Retinal pigment epithelial cell (primary cell): Measurements from ENCODE around the gene ZNF521.

Experiments
- DNase-seq: peaks from one replicate; pipeline ENCODE4 v3.0.0-alpha.2; 2010; ENCODE audit warnings: low read depth
- H3K4me3 ChIP-seq: 2 replicates; pipeline ENCODE4 v1.5.1; 2011; ENCODE audit warnings: mild to moderate bottlenecking, low read length, control low read depth, moderate library complexity
- TF ChIP-seq, protein P1 (sequence below): conservative IDR thresholded peaks from 2 replicates; pipeline ENCODE4 v1.5.1; 2011; ENCODE audit warnings: low read depth, low read length, control low read depth, inconsistent platforms

Gene ZNF521

DNA sequence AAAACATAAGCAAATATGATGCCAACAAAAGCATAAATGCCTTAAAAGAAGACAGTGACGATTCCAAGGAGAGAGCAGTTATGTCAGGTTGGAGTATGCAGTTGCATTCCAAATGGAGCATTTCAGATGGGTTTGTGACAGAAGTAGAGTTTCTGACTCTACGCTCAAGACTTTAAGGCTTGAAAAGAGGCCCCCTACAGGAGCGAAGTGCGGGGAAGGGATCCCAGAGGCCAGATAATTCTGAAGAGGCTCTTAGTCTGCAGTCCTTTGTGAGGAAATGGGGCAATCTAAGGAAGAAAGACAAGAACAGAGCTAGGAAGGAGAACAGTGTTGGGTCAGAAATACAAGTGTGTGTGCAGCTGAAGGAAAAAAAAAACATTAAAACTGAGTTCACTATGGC, 95.5 kb downstream of the ZNF521 start:
- DNase-seq, result no peak
- H3K4me3 ChIP-seq, result no peak overlapping the region
- TF ChIP-seq, protein P1, sequence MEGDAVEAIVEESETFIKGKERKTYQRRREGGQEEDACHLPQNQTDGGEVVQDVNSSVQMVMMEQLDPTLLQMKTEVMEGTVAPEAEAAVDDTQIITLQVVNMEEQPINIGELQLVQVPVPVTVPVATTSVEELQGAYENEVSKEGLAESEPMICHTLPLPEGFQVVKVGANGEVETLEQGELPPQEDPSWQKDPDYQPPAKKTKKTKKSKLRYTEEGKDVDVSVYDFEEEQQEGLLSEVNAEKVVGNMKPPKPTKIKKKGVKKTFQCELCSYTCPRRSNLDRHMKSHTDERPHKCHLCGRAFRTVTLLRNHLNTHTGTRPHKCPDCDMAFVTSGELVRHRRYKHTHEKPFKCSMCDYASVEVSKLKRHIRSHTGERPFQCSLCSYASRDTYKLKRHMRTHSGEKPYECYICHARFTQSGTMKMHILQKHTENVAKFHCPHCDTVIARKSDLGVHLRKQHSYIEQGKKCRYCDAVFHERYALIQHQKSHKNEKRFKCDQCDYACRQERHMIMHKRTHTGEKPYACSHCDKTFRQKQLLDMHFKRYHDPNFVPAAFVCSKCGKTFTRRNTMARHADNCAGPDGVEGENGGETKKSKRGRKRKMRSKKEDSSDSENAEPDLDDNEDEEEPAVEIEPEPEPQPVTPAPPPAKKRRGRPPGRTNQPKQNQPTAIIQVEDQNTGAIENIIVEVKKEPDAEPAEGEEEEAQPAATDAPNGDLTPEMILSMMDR, result no peak

DNA sequence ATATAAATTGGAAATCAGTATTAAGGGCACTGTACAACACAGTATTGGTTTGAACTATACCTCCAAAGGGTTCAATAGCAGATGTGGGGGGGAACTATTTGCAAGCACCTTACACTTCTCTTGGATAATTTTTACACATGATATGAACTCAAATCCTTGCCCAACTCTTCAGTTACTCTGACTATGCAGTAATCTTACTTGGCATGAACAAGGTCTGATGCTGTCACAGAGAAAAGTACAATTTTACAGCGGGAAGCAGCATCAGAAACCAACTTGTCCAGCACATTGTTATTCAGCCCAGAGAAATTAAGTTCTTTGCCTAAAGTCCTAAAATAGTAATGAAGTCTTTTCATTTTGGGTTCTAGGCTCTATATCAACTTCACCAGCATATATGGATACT, 98.2 kb downstream of the ZNF521 start:
- no peak for DNase-seq
- H3K4me3 ChIP-seq, result no peak overlapping the region
- TF ChIP-seq, protein P1, result no peak

DNA sequence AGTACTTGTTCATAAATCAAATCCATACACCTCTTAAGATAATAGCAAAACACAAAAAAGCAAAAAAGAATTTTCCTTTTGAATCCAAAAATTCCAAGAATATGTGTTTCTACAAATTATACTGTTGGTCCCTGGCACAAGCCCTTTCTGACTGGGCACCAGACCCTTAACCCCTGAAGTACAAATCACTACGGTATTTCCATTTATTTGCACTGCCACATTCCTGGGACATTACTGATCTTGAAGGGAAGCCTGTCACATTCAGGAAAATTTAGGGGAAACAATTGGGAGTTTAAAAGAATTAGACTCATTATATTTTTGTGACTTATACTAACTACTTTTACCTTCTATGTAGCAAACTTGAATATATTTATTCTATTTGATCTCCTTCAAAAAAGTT, 98.8 kb downstream of the ZNF521 start:
- DNase-seq, result no peak
- TF ChIP-seq, protein P1, result no peak
- no peak overlapping the region for H3K4me3 ChIP-seq

DNA sequence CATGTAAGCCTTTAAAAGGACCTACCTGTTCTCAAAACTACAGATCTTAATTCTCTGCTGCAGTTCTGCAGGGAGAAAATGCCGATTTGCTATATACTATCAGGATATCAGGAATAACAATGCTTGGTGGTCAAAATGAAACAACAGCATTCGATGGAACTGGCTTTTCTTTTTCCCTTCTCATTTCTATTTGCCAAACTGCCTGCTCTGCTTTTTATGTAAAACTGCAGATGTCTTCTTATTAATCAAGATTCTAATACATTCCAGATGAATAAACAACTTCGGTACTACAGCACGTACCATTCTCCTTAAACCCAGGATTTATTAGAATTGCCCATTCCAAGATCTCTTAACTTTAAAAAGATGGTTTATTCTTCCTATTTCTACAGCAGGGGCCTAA, 100.9 kb downstream of the ZNF521 start:
- H3K4me3 ChIP-seq, result no peak overlapping the region
- TF ChIP-seq, protein P1, result no peak
- DNase-seq, result no peak

DNA sequence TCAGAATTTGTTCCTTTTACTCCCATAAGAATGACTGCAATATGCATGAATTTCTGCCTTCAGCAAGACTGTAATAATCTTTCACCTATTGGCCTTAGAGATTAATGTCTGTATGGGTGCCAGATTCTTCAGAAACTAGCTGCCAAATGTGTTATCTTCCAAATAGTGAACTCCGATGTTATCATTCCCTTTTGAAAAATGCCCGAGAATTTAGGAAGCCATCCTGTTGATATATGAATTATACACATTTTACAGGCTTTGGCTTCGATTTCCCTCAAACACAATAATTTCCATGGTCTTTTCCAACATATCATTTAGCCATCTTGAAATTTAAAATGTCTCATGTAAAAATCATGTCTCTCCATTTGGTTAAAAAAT, 101.5 kb downstream of the ZNF521 start:
- TF ChIP-seq, protein P1, result no peak
- H3K4me3 ChIP-seq, result no peak overlapping the region
- no peak for DNase-seq

DNA sequence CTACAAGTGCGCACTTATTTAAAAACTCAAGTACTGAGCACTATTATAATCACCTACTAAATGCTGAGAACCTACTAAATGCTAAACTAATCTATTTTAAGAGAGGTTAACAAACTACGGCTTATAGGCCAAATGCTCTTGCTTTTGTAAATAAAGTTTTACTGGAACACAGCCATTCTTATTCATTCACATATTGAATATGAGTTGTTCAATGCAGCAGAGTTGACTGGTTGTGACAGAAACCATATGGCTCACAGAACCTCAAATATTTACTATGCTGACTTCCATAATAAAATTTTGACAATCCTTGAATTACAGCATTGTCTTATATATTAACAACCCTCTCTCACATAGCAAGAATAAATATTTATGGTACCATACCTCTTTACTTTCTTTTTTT, 103.2 kb downstream of the ZNF521 start:
- no peak overlapping the region for H3K4me3 ChIP-seq
- TF ChIP-seq, protein P1, result no peak
- DNase-seq, result no peak

DNA sequence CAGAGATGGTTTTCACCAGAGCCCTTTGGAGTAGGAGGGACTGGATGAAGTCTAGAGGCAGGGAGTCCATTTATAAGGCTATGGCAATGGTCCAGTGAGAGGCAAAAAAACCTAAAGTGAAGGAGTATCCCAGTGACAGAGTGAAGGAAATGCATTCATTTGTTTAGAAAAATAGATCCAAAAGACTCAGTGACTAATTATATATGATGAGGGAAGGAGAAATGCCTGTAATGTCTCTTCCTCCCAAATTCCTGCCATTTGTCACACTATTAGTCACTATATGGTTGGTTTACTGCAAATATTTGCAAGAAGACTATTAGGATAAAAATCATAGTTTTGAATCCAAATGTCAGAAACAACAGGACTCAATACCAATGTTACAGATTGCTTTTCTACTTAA, 104.2 kb downstream of the ZNF521 start:
- TF ChIP-seq, protein P1, result no peak
- no peak for DNase-seq
- no peak overlapping the region for H3K4me3 ChIP-seq
